Lower leg skin (tissue), 3 donors: ENCODE data around the gene ZNF830.

Experiments
- POLR2A ChIP-seq, 2 donors: fragments of 450-650 bp; IDR thresholded peaks; one replicate each; pipeline ENCODE4 v1.6.1; 2016 to 2017; ENCODE audit warnings: antibody characterized with exemption in 2 of 2, mild to moderate bottlenecking in 1 of 2, moderate library complexity in 1 of 2
- TF ChIP-seq, protein P1 (sequence below), 3 donors: fragments of 450-650 bp; IDR thresholded peaks; one replicate each; pipeline ENCODE4 v1.5.1; 2016; ENCODE audit warnings: antibody characterized with exemption in 3 of 3, mild to moderate bottlenecking in 3 of 3, moderate library complexity in 2 of 3

GRCh38 chr17:35003778-35004177 is 42.4 kb downstream of the ZNF830 start:
- TF ChIP-seq, protein P1, sequence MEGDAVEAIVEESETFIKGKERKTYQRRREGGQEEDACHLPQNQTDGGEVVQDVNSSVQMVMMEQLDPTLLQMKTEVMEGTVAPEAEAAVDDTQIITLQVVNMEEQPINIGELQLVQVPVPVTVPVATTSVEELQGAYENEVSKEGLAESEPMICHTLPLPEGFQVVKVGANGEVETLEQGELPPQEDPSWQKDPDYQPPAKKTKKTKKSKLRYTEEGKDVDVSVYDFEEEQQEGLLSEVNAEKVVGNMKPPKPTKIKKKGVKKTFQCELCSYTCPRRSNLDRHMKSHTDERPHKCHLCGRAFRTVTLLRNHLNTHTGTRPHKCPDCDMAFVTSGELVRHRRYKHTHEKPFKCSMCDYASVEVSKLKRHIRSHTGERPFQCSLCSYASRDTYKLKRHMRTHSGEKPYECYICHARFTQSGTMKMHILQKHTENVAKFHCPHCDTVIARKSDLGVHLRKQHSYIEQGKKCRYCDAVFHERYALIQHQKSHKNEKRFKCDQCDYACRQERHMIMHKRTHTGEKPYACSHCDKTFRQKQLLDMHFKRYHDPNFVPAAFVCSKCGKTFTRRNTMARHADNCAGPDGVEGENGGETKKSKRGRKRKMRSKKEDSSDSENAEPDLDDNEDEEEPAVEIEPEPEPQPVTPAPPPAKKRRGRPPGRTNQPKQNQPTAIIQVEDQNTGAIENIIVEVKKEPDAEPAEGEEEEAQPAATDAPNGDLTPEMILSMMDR (IDR thresholded peaks at IDR 0.05): no peak
- no peak for TF ChIP-seq POLR2A (IDR thresholded peaks at IDR 0.05)
